ENCODE data around the gene SAFB2. TPM values are rescaled to one million over a fixed set of nuclear protein-coding genes. Genes with fewer than 3 reads are reported as not detected.

Gene SAFB2
- total and polyA plus RNA-seq, 9 of the 15 experiments (the other 6 are each of a cell fraction or from before 2014, with no cell fraction given): 4.5 to 103 (median 47.3) TPM

- CTCF ChIA-PET (ENCODE audit: low intra/inter-chr PET ratio): interaction anchor here (0.6 kb wide), 1 partner anchor 337 kb away, joined by 4 read pairs; no protein-coding TSS in a partner anchor
- intact Hi-C loops (cut with micrococcal nuclease): loop anchor here (10.0 kb wide), 1 partner anchor 61 kb away; the partner anchor contains the start of genes HSD11B1L and MICOS13
- peak overlapping the region; percentile 90 for H3K4me2 ChIP-seq (ENCODE audit: insufficient read depth, low read length)
- BruUV-seq (replicated peaks): no TSS peak
- peak overlapping the region; percentile 97 for H3K27ac ChIP-seq (ENCODE audit: extremely low read depth, low read depth, low read length)
- H3K79me2 ChIP-seq (ENCODE audit: control insufficient read depth, insufficient read depth, low read length): peaks cover 100% of the 10 kb centered on the region
- H4K20me1 ChIP-seq (replicated peaks; ENCODE audit: control insufficient read depth, insufficient read depth, low read length): peaks cover 46% of the 10 kb centered on the region; the same call in 1 of the 2 replicates
- H3K9ac ChIP-seq (ENCODE audit: insufficient read depth in 1 of 2, low read depth in 2 of 2, low read length in 2 of 2): peak overlapping the region; percentile 98 to 99
- FAIRE-seq (no peak), DNase-seq (ENCODE audit: extremely low read depth in 1 of 4, low spot score in 3 of 4) (peak in 1 of 4 experiments; percentile 38), ATAC-seq (no peak)
- H3K9me1 ChIP-seq (ENCODE audit: control insufficient read depth, insufficient read depth, low read length): peaks cover 12% of the 10 kb centered on the region
- POLR2A ChIA-PET: interaction anchor here (0.6 to 3.1 kb wide), 5 partner anchors 8 to 37 kb away, joined by 3 to 27 read pairs (median 8); no protein-coding TSS in a partner anchor
- H3K9me3 ChIP-seq (replicated peaks; ENCODE audit: control insufficient read depth, insufficient read depth, low read depth, low read length): no peaks in the 10 kb centered on the region
- peaks cover 33 to 57% of the 10 kb centered on the region in 2 experiments for H3K4me1 ChIP-seq (replicated peaks in 1 of 2; ENCODE audit: control insufficient read depth in 2 of 2, insufficient read depth in 2 of 2, low read length in 2 of 2)
- no peak overlapping the region for H2AFZ ChIP-seq (ENCODE audit: low read depth, low read length)
- peaks cover 73% of the 10 kb centered on the region for H3K36me3 ChIP-seq (ENCODE audit: control insufficient read depth, insufficient read depth, low read length)
- in situ Hi-C loops (cut with MboI): no loop called here
- H3K27me3 ChIP-seq (ENCODE audit: control insufficient read depth in 2 of 2, insufficient read depth in 2 of 2, low read length in 2 of 2): no peaks in the 10 kb centered on the region
- TF ChIP-seq CCNT2 (IDR thresholded peaks at IDR 0.05; ENCODE audit: borderline replicate concordance, extremely low read depth, insufficient read length, low read depth, low read length) (no peak), CC2D1A (IDR thresholded peaks at IDR 0.05) (no peak), SIN3A (IDR thresholded peaks at IDR 0.05; ENCODE audit: borderline replicate concordance in 2 of 2, control insufficient read depth in 1 of 2, low read depth in 2 of 2, low read length in 2 of 2) (peak in 1 of 2 experiments; percentile 35; a peak in 1 of 4 replicates), ZBED1 (IDR thresholded peaks at IDR 0.05) (no peak), MTA1 (IDR thresholded peaks at IDR 0.05; ENCODE audit: borderline replicate concordance) (no peak), NR3C1 (CRISPR knock-in tag; IDR thresholded peaks at IDR 0.05) (0 out of 2 replicates have a peak, but pooled peaks have one; percentile 23), HNRNPK (IDR thresholded peaks at IDR 0.05; ENCODE audit: low read depth, low read length, poor library complexity, severe bottlenecking) (no peak)
- TF ChIP-seq, protein P1, sequence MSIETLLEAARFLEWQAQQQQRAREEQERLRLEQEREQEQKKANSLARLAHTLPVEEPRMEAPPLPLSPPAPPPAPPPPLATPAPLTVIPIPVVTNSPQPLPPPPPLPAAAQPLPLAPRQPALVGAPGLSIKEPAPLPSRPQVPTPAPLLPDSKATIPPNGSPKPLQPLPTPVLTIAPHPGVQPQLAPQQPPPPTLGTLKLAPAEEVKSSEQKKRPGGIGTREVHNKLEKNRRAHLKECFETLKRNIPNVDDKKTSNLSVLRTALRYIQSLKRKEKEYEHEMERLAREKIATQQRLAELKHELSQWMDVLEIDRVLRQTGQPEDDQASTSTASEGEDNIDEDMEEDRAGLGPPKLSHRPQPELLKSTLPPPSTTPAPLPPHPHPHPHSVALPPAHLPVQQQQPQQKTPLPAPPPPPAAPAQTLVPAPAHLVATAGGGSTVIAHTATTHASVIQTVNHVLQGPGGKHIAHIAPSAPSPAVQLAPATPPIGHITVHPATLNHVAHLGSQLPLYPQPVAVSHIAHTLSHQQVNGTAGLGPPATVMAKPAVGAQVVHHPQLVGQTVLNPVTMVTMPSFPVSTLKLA (conservative IDR thresholded peaks at IDR 0.05): peak; percentile 44; a peak in 2 of 4 replicates
- peak overlapping the region; percentile 82 for H3K4me3 ChIP-seq
- WGBS (ENCODE audit: insufficient coverage, low coverage, missing lambda C conversion rate): 1% methylated on average over 17 of the region's 20 CpGs
Observed at GRCh38 chr19:5624018-5624663, 1.6 kb upstream of the SAFB2 start.

All from K562 (cell line).